Esophagus muscularis mucosa (tissue), 4 donors: ENCODE measurements around the gene ZNF438. TPM values are rescaled to one million over a fixed set of nuclear protein-coding genes. Genes with fewer than 3 reads are reported as not detected.
"Not testable (repeated sequence)": the region's sequence is repeated elsewhere in the genome, so short reads cannot be mapped to it uniquely, and the experiment has no call there.

Source experiments
- DNase-seq: peaks from one replicate; pipeline ENCODE4 v3.0.0-alpha.2; 2017; ENCODE audit errors: extremely low spot score
- H3K27ac ChIP-seq, 4 donors: fragments of 200-600 bp; sonication (generic); replicated peaks in 1 of 4; 1 replicate in 3 of 4; 2 replicates in 1 of 4; pipeline ENCODE4 v1.5.1; 2016 to 2019; ENCODE audit warnings: mild to moderate bottlenecking in 1 of 4
- H3K27me3 ChIP-seq, 4 donors: fragments of 200-600 bp; sonication (generic); one replicate each; pipeline versions ENCODE4 v1.5.1 to v1.6.0; 2016 to 2019
- H3K36me3 ChIP-seq, 4 donors: fragments of 200-600 bp; sonication (generic); one replicate each; pipeline ENCODE4 v1.5.1; 2016 to 2019
- H3K4me1 ChIP-seq, 4 donors: fragments of 200-600 bp; sonication (generic); one replicate each; pipeline ENCODE4 v1.5.1; 2016 to 2019
- H3K4me3 ChIP-seq, 4 donors: fragments of 200-600 bp; sonication (generic); 1 replicate in 2 of 4; 2 replicates in 2 of 4; pipeline ENCODE4 v1.5.1; 2016 to 2019; ENCODE audit warnings: mild to moderate bottlenecking in 4 of 4, moderate library complexity in 1 of 4
- H3K9me3 ChIP-seq, 4 donors: fragments of 200-600 bp; sonication (generic); 1 replicate in 3 of 4; 2 replicates in 1 of 4; pipeline ENCODE4 v1.5.1; 2016 to 2019
- EP300 ChIP-seq: sonication (generic); formaldehyde crosslinking; IDR thresholded peaks from one replicate; pipeline ENCODE4 v1.6.1; 2017; ENCODE audit warnings: antibody characterized with exemption
- POLR2A ChIP-seq: fragments of 450-650 bp; IDR thresholded peaks from one replicate; pipeline ENCODE4 v1.6.1; 2017; ENCODE audit warnings: antibody characterized with exemption, moderate library complexity, mild to moderate bottlenecking, low read depth
- POLR2AphosphoS5 ChIP-seq, 2 donors: sonication (generic); formaldehyde crosslinking; IDR thresholded peaks; one replicate each; pipeline ENCODE4 v1.6.1; 2017; ENCODE audit warnings: antibody characterized with exemption in 2 of 2
- WGBS: methylation state at CpG from one replicate; pipeline ENCODE4 v1.1.5; 2018; 5-methylcytosine and 5-hydroxymethylcytosine counted together
- intact Hi-C: fragments of 100-400 bp; cut with DNase I; formaldehyde crosslinking; loops from one replicate; pipeline ENCODE4 v1.15.1; 2023
- total RNA-seq, 4 donors: library from RNA; depleted of rRNA; stranded (reverse); fragments of >200 nt; gene quantifications; one replicate each; pipeline versions ENCODE4 v1.1.0 to v1.2.1, GENCODE V29; 2016
- TF ChIP-seq, protein P1 (sequence below), 3 experiments: fragments of 200-600 bp in 2 of 3; fragments of 450-650 bp in 1 of 3; sonication (generic) in 2 of 3; IDR thresholded peaks; one replicate each; pipeline ENCODE4 v1.5.1; 2017 to 2019; ENCODE audit warnings: antibody characterized with exemption in 3 of 3, mild to moderate bottlenecking in 2 of 3, moderate library complexity in 1 of 3

Gene ZNF438
- total RNA-seq, 4 donors from 2014 or later = 11.0 to 11.6 (median 11.3) TPM

DNA sequence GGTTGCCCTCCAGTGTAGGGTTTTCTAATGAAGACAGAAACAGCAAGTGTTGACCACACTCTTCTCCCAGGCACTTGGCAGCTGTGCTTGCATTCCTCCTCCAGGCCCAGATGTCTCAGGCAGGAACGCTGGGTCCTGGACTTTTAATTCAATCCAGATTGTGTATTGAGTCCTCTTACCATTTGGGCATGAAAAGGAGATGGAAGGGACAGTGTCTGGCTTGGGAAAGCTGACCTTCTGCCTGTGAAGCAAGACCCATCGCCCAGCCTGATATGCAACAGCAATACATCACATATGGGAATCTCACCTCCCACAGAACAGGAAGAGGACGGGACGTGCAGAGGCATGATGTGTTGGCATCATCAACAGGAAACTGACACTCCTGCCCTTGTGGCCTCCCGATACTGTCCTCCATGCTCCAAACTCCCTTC is 227.8 kb downstream of the ZNF438 start:
- peaks cover 0 to 31% (median 22%) of the 10 kb centered on the region in 4 donors for H3K4me1 ChIP-seq
- H3K27ac ChIP-seq = peak overlapping the region; percentile 43 to 71 (median 62)
- H3K27me3 ChIP-seq = no peaks in the 10 kb centered on the region
- H3K4me3 ChIP-seq = no peak overlapping the region
- no peak for DNase-seq
- intact Hi-C loops = no loop called here
- no peaks in the 10 kb centered on the region for H3K36me3 ChIP-seq
- H3K9me3 ChIP-seq = no peaks in the 10 kb centered on the region
- TF ChIP-seq POLR2A (no peak), EP300 (peak; percentile 45), POLR2AphosphoS5 (IDR thresholded peaks at IDR 0.05) (peak; percentile 50 to 70)
- TF ChIP-seq, protein P1, sequence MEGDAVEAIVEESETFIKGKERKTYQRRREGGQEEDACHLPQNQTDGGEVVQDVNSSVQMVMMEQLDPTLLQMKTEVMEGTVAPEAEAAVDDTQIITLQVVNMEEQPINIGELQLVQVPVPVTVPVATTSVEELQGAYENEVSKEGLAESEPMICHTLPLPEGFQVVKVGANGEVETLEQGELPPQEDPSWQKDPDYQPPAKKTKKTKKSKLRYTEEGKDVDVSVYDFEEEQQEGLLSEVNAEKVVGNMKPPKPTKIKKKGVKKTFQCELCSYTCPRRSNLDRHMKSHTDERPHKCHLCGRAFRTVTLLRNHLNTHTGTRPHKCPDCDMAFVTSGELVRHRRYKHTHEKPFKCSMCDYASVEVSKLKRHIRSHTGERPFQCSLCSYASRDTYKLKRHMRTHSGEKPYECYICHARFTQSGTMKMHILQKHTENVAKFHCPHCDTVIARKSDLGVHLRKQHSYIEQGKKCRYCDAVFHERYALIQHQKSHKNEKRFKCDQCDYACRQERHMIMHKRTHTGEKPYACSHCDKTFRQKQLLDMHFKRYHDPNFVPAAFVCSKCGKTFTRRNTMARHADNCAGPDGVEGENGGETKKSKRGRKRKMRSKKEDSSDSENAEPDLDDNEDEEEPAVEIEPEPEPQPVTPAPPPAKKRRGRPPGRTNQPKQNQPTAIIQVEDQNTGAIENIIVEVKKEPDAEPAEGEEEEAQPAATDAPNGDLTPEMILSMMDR (IDR thresholded peaks at IDR 0.05) = no peak
- 66% methylated on average over 5 of the region's 5 CpGs for WGBS

DNA sequence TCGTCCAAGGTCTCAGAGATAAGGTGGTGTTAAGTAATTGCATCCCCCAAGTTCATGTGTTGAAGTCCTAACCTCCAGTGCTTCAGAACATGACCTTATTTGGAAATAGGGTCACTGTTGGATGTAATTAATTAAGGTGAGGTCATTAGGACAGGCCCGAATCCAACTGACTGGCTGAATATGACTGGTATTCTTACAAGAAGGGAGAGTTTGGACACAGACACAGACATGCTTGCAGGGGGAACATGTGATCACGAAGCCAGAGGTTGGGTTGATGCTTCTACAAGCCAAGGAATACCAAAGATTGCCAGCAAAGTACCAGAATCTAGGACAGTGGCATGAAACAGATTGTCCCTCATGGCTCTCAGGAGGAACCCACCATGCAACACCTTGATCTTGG is 228.6 kb downstream of the ZNF438 start:
- TF ChIP-seq, protein P1 (IDR thresholded peaks at IDR 0.05) = no peak
- TF ChIP-seq EP300 = no peak
- TF ChIP-seq POLR2A = no peak
- no peak for TF ChIP-seq POLR2AphosphoS5 (IDR thresholded peaks at IDR 0.05)
- Histone ChIP-seq H3K27me3 (no peaks in the 10 kb centered on the region), H3K27ac (peak overlapping the region in 3 of 4 donors; percentile 12 to 41 (median 28)), H3K9me3 (no peaks in the 10 kb centered on the region), H3K4me1 (peaks cover 0 to 31% (median 22%) of the 10 kb centered on the region in 4 donors), H3K36me3 (no peaks in the 10 kb centered on the region), H3K4me3 (no peak overlapping the region)
- intact Hi-C loops = no loop called here
- no peak for DNase-seq
- WGBS = 65% methylated on average over 3 of the region's 3 CpGs

DNA sequence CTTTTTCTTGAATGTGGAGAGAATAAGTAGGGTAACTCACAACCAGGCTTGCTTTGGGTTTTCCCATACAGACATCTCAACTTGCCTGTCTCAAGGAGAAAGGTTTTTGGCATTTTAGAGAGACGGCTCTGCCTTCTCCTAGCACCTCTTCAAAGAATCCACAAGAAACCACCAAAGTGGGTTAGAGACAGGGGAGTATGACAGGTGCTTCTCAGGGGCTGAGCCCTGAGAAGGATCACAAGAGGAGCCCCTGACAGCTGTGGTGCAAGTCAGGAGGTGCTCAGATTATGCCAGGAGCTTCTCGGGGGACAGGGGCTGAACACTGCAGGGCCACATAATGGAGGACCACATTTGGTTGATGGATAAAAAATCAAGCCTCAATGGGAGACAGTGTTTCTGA is 231.3 kb downstream of the ZNF438 start:
- intact Hi-C loops = no loop called here
- H3K4me3 ChIP-seq = no peak overlapping the region
- no peaks in the 10 kb centered on the region for H3K9me3 ChIP-seq
- no peaks in the 10 kb centered on the region for H3K36me3 ChIP-seq
- H3K27ac ChIP-seq = no peak overlapping the region
- 93% methylated on average over 2 of the region's 2 CpGs for WGBS
- no peaks in the 10 kb centered on the region for H3K27me3 ChIP-seq
- peaks cover 0 to 25% (median 22%) of the 10 kb centered on the region in 4 donors for H3K4me1 ChIP-seq
- no peak for DNase-seq
- TF ChIP-seq POLR2AphosphoS5 (IDR thresholded peaks at IDR 0.05) (no peak), POLR2A (no peak), EP300 (no peak)
- TF ChIP-seq, protein P1 (IDR thresholded peaks at IDR 0.05) = no peak

DNA sequence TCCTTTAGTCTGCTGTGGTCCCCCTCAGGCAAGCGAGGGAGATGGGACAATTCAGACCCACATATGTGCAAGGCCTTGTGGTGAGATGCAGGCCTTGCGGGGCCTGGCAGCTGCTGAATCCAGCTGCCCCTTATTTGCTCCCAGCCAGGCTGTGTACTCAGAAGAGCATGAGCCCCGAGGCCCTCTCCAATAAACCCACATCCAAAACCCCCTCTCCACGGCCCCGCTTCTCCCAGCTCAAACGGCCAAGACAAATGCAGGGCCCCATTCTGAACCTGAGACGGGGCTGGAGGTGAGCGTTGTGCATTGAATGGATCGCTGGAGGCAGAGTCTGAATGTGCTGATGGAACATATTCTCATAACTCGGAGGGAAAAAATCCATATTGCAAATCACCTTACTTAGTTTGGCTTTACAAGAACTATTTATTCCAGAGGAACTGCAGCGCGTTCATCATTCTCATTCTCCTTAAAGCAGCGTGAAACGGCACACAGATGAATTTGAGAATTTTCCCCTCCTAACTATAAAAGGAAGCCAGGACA is 232.9 kb downstream of the ZNF438 start:
- DNase-seq = no peak
- Histone ChIP-seq H3K9me3 (no peaks in the 10 kb centered on the region), H3K4me1 (peaks cover 0 to 9% (median 8%) of the 10 kb centered on the region in 4 donors), H3K4me3 (no peak overlapping the region), H3K27ac (no peak overlapping the region), H3K27me3 (no peaks in the 10 kb centered on the region), H3K36me3 (no peaks in the 10 kb centered on the region)
- intact Hi-C loops = no loop called here
- 92% methylated on average over 9 of the region's 14 CpGs for WGBS
- TF ChIP-seq, protein P1 (IDR thresholded peaks at IDR 0.05) = no peak
- TF ChIP-seq POLR2AphosphoS5 (IDR thresholded peaks at IDR 0.05) = no peak

DNA sequence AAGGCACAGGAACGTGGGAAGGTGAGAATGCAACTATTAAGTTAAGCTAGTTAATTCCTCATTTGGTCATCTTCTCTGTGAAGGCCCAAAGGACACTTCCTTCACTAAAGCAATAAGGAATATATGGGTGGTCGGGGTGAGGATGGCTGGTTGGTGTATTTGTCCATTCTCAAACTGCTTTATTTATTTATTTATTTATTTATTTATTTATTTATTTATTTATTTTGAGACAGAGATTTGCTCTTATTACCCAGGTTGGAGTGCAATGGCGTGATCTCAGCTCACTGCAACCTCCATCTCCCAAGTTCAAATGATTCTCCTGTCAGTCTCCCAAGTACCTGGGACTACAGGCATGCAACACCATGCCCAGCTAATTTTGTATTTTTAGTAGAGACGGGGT is 236.6 kb downstream of the ZNF438 start:
- H3K27ac ChIP-seq, DNase-seq, intact Hi-C loops, H3K27me3 ChIP-seq, H3K4me3 ChIP-seq, H3K4me1 ChIP-seq, H3K9me3 ChIP-seq, H3K36me3 ChIP-seq: not testable (repeated sequence)
- WGBS = 97% methylated on average over 4 of the region's 4 CpGs
